Type B pancreatic cell (in vitro differentiated cells): ENCODE data around the gene ARHGEF26. TPM values are rescaled to one million over a fixed set of nuclear protein-coding genes. Genes with fewer than 3 reads are reported as not detected.

Experiments used
- DNase-seq: peaks from one replicate; pipeline ENCODE4 v3.0.0; 2021; ENCODE audit warnings: mixed read lengths; ENCODE audit not compliant: unreplicated experiment; ENCODE audit errors: extremely low spot score
- H3K27ac Mint-ChIP-seq: 2 replicates; pipeline ENCODE4 v1.8.0; 2021; ENCODE audit warnings: mild to moderate bottlenecking, mixed read lengths
- H3K27me3 Mint-ChIP-seq: 2 replicates; pipeline ENCODE4 v1.8.0; 2021; ENCODE audit warnings: mixed read lengths
- H3K36me3 Mint-ChIP-seq: 2 replicates; pipeline ENCODE4 v1.8.0; 2021; ENCODE audit warnings: mixed read lengths
- H3K4me1 Mint-ChIP-seq: one replicate; pipeline ENCODE4 v1.8.0; 2021; ENCODE audit warnings: mixed read lengths; ENCODE audit not compliant: unreplicated experiment
- H3K4me3 Mint-ChIP-seq: 2 replicates; pipeline ENCODE4 v1.8.0; 2021; ENCODE audit warnings: mild to moderate bottlenecking, mixed read lengths
- H3K9me3 Mint-ChIP-seq: 2 replicates; pipeline ENCODE4 v1.8.0; 2021; ENCODE audit warnings: mixed read lengths
- total RNA-seq: library from RNA; stranded (reverse); gene quantifications from 2 replicates; pipeline ENCODE4 v1.2.1, GENCODE V29; 2021; ENCODE audit warnings: low replicate concordance
- TF ChIP-seq, protein P1 (sequence below): fragments of 200-600 bp; sonication (generic); conservative IDR thresholded peaks from 2 replicates; pipeline ENCODE4 v1.5.0; 2021; ENCODE audit warnings: antibody characterized with exemption, mild to moderate bottlenecking

ARHGEF26 gene
- total RNA-seq, 1 donor from 2014 or later: 12.7 TPM

DNA sequence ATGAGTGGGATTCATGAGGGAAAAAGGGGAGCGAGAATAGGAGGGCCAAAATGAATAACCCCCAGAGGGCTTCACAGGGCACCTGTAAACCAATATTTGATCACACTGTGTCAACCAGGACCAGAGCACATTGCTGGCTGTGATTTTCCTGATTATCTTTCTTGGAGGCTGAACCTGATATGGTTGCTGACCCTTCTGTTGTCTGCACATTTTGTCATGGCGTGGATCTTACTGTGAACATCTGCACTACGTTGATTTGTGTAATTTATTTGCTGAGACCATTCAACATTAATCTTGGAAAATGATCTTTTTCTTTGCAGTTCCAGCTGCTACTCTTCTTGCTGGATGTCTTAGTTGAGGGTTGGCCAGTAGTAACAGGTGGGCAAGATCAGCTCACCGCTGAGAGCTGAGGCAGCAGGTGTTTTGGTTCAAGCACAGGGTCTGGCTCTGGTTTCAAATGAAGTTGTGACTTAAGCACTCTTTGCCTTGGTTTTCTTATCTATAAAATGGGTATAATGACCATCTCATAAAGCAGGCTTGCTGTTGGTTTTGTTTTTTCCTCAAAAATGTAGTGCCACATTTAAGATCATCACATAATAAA is 61.2 kb downstream of the ARHGEF26 start:
- TF ChIP-seq, protein P1, sequence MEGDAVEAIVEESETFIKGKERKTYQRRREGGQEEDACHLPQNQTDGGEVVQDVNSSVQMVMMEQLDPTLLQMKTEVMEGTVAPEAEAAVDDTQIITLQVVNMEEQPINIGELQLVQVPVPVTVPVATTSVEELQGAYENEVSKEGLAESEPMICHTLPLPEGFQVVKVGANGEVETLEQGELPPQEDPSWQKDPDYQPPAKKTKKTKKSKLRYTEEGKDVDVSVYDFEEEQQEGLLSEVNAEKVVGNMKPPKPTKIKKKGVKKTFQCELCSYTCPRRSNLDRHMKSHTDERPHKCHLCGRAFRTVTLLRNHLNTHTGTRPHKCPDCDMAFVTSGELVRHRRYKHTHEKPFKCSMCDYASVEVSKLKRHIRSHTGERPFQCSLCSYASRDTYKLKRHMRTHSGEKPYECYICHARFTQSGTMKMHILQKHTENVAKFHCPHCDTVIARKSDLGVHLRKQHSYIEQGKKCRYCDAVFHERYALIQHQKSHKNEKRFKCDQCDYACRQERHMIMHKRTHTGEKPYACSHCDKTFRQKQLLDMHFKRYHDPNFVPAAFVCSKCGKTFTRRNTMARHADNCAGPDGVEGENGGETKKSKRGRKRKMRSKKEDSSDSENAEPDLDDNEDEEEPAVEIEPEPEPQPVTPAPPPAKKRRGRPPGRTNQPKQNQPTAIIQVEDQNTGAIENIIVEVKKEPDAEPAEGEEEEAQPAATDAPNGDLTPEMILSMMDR: no peak
- H3K27ac Mint-ChIP-seq: peak overlapping the region; percentile 81
- H3K9me3 Mint-ChIP-seq: no peaks in the 10 kb centered on the region

DNA sequence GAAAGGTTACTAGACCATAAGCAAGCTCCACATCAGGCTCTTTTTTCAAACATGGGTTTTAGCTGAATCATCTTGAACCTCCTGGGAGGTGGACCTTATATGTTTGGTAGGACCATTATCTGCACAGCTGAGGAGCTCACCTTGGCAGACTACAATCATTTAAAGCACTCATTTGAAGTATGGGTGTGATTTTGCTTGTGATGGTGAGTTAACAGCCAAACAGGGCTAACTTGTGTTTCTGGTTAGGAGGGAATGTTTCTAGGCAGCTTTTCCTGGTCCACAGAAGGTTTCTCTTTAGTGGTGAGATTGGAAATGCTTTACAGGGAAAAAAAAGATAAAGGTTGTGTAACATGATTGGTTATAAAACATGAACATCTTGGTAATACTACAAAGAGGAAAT is 61.8 kb downstream of the ARHGEF26 start:
- Mint-ChIP-seq H3K4me1 (peaks cover 21% of the 10 kb centered on the region), H3K9me3 (no peaks in the 10 kb centered on the region), H3K27ac (peak overlapping the region; percentile 81), H3K4me3 (peak overlapping the region; percentile 40), H3K27me3 (no peaks in the 10 kb centered on the region), H3K36me3 (peaks cover 7% of the 10 kb centered on the region)
- DNase-seq: no peak
- TF ChIP-seq, protein P1: no peak

More for the DNA sequence above, 61.2 kb downstream of the ARHGEF26 start:
- DNase-seq: no peak
- Mint-ChIP-seq H3K27me3 (no peaks in the 10 kb centered on the region), H3K36me3 (peaks cover 7% of the 10 kb centered on the region), H3K4me1 (peaks cover 23% of the 10 kb centered on the region), H3K4me3 (no peak overlapping the region)

DNA sequence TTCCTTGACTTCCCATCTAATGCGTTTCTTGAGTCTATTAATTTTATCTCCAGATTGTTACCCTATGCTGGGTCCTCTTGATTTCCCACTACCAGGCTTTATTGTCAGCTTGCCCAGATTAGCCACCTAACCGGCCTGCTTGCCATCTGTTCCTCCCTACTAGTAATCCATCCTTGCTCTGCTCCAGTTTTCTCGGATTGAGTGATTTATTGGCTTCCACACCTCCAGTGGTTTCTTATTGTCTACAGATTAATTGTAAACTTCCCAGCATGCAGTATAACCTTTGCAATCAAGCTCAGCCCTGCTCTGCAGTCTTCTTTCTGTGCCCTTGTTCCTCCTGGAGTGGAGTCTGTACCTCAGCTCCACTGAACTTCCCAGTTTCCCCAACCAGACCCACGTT is 63.4 kb downstream of the ARHGEF26 start:
- peak overlapping the region; percentile 39 for H3K27ac Mint-ChIP-seq
- TF ChIP-seq, protein P1: no peak
- DNase-seq: no peak
- peaks cover 7% of the 10 kb centered on the region for H3K36me3 Mint-ChIP-seq
- peaks cover 21% of the 10 kb centered on the region for H3K4me1 Mint-ChIP-seq
- H3K27me3 Mint-ChIP-seq: no peaks in the 10 kb centered on the region
- H3K4me3 Mint-ChIP-seq: no peak overlapping the region
- no peaks in the 10 kb centered on the region for H3K9me3 Mint-ChIP-seq

DNA sequence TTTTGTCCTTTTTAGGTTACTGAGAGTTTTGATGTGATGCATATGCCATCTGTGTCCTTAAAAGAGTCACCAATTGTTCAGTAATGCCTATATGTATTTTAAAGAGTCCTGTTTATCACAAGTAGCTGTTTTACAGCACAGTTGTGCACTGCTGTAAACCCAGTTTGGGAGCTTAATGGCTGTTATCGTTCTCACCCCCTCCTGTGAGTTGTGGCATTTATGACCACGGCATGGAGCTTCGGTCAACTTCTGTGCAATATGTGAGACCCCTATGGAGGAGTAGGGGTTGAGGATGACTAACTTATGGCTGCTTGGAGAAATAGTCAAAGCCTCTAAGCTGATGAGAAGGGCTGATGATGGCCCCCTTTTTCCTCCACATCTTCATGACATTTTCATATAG is 67.2 kb downstream of the ARHGEF26 start:
- H3K9me3 Mint-ChIP-seq: no peaks in the 10 kb centered on the region
- H3K4me3 Mint-ChIP-seq: no peak overlapping the region
- H3K27ac Mint-ChIP-seq: no peak overlapping the region
- no peak for DNase-seq
- peaks cover 8% of the 10 kb centered on the region for H3K36me3 Mint-ChIP-seq
- TF ChIP-seq, protein P1: no peak
- no peaks in the 10 kb centered on the region for H3K27me3 Mint-ChIP-seq
- H3K4me1 Mint-ChIP-seq: no peaks in the 10 kb centered on the region

DNA sequence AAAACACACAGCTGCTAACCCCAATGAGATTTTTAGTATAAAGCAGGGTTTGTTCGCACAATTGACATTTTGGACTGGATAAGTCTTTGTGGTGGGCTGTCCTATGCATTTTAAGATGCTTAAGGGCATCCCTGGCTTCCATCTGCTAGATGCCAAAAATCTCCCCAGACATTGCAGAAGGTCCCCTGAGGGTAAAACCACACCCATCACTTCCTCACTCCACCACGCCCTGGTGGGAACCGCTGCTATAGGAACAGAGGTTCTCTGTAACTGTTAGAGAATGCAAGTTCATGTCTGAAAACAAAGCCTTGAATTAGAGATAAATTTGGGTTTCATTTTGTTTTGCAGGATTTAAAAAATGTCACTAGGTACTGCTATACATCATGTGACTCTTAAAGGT is 67.7 kb downstream of the ARHGEF26 start:
- Mint-ChIP-seq H3K4me1 (no peaks in the 10 kb centered on the region), H3K9me3 (no peaks in the 10 kb centered on the region), H3K36me3 (peaks cover 8% of the 10 kb centered on the region), H3K4me3 (no peak overlapping the region), H3K27ac (no peak overlapping the region), H3K27me3 (no peaks in the 10 kb centered on the region)
- DNase-seq: no peak
- TF ChIP-seq, protein P1: no peak
